ENCODE results near the gene STK11IP.

- TF ChIP-seq CTCF (IDR thresholded peaks at IDR 0.05) = no peak
- TF ChIP-seq POLR2A (IDR thresholded peaks at IDR 0.05) = no peak
These were observed 38.3 kb upstream of the STK11IP start for GRCh38 chr2:219559156-219559915.

Measured in esophagus squamous epithelium (tissue), 4 donors.